Body of pancreas (tissue), 4 donors: ENCODE results near the gene FITM1.

Experiments
- CTCF ChIP-seq, 7 experiments: fragments of 450-650 bp in 4 of 7; fragments of 200-600 bp in 3 of 7; sonication (generic) in 3 of 7; IDR thresholded peaks; one replicate each; pipeline ENCODE4 v1.5.1; 2016 to 2019; ENCODE audit warnings: antibody characterized with exemption in 7 of 7
- POLR2A ChIP-seq, 3 donors: fragments of 450-650 bp; IDR thresholded peaks; one replicate each; pipeline ENCODE4 v1.6.1; 2016; ENCODE audit warnings: antibody characterized with exemption in 3 of 3, mild to moderate bottlenecking in 2 of 3

GRCh38 chr14:24143511-24143910 lies 13.1 kb downstream of the FITM1 start:
- no peak for TF ChIP-seq CTCF (IDR thresholded peaks at IDR 0.05)
- no peak for TF ChIP-seq POLR2A (IDR thresholded peaks at IDR 0.05)
